Choroid plexus epithelial cell (primary cell): Measurements from ENCODE around the gene CERS4.
"Not testable (repeated sequence)": the region's sequence is repeated elsewhere in the genome, so short reads cannot be mapped to it uniquely, and the experiment has no call there.

Source experiments
- DNase-seq: peaks from one replicate; pipeline ENCODE4 v3.0.0-alpha.2; 2010; ENCODE audit warnings: low read depth
- H3K4me3 ChIP-seq: 2 replicates; pipeline ENCODE4 v1.5.1; 2011; ENCODE audit warnings: low read depth, mild to moderate bottlenecking, control low read depth, low read length, moderate library complexity
- TF ChIP-seq, protein P1 (sequence below): conservative IDR thresholded peaks from 2 replicates; pipeline ENCODE4 v1.5.1; 2011; ENCODE audit warnings: low read depth, mild to moderate bottlenecking, control low read depth, inconsistent platforms, low read length, moderate library complexity

Gene CERS4

DNA sequence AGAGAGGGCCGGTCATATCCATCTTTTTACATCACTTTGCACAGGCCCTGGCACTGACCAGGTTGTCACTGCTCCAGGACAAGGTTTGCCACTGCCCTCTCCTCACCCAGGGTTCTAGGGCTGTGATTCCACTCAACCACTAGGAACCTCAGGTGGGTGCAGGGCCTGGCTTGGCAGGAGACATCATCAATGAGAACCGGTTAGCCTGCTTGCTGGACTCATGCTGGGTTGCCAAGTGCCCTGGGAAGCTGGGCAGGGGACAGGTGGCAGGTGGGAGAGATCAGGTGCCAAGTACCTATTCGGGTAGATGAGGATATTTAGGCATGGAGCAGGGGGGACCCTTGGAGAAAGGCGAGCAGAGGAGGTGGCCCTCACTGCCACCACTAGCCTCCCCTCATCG, 4.2 kb upstream of the CERS4 start:
- H3K4me3 ChIP-seq = no peak overlapping the region
- DNase-seq = no peak
- TF ChIP-seq, protein P1, sequence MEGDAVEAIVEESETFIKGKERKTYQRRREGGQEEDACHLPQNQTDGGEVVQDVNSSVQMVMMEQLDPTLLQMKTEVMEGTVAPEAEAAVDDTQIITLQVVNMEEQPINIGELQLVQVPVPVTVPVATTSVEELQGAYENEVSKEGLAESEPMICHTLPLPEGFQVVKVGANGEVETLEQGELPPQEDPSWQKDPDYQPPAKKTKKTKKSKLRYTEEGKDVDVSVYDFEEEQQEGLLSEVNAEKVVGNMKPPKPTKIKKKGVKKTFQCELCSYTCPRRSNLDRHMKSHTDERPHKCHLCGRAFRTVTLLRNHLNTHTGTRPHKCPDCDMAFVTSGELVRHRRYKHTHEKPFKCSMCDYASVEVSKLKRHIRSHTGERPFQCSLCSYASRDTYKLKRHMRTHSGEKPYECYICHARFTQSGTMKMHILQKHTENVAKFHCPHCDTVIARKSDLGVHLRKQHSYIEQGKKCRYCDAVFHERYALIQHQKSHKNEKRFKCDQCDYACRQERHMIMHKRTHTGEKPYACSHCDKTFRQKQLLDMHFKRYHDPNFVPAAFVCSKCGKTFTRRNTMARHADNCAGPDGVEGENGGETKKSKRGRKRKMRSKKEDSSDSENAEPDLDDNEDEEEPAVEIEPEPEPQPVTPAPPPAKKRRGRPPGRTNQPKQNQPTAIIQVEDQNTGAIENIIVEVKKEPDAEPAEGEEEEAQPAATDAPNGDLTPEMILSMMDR = no peak

DNA sequence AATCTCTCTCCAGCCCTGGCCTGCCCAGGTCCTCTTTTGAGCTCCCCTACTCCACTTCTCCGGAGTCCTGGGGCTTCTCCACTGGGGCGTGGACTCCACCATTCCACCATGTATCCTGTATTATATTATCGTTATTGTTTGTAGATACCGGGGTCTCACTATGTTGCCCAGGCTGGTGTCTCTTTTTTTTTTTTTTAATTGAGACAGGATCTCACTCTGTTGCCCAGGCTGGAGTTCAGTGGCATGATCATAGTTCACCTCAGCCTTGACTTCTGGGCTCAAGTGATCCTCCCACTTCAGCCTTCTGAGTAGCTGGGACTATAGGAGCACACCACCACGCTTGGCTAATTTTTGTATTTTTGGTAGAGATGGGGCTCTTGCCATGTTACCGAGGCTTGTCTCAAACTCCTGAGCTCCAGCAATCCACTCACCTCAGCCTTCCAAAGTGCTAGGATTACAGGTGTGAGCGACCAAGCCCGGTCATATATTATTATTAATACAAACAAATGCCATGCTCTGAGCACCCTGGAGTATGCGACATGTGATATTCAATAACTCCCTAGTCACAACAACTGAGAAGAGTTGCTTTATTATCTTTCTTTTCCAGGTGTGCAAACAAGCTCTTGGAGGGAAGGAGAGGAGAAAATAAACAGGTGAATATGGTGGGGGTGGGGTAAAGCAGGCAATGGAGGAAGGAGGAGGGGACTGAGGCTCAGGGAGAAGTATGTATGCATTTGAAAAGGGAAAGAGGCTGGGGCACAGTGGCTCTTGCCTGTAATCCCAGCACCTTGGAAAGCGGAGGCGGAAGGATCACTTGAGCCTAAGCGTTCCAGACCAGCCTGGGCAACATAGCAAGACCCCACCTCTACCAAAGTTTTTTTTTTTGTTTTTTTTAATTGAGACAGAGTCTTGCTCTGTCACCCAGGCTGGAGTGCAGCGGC, 2.8 kb upstream of the CERS4 start:
- H3K4me3 ChIP-seq = no peak overlapping the region
- no peak for DNase-seq
- TF ChIP-seq, protein P1 = no peak

DNA sequence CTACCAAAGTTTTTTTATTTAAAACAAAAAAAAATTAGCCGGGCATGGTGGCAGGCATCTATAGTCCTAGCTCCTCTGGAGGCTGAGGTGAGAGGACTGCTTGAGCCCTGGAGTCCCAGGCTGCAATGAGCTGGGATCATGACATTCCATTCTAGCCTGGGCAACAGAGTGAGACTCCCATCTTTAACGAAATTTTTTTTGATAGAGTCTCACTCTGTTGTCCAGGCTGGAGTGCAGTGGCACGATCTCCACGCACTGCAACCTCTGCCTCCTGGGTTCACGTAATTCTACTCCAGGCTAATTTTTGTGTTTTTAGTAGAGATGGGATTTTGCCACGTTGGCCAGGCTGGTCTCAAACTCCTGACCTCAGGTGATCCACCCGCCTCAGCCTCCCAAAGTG, 1.8 kb upstream of the CERS4 start:
- not testable (repeated sequence) for DNase-seq, H3K4me3 ChIP-seq

DNA sequence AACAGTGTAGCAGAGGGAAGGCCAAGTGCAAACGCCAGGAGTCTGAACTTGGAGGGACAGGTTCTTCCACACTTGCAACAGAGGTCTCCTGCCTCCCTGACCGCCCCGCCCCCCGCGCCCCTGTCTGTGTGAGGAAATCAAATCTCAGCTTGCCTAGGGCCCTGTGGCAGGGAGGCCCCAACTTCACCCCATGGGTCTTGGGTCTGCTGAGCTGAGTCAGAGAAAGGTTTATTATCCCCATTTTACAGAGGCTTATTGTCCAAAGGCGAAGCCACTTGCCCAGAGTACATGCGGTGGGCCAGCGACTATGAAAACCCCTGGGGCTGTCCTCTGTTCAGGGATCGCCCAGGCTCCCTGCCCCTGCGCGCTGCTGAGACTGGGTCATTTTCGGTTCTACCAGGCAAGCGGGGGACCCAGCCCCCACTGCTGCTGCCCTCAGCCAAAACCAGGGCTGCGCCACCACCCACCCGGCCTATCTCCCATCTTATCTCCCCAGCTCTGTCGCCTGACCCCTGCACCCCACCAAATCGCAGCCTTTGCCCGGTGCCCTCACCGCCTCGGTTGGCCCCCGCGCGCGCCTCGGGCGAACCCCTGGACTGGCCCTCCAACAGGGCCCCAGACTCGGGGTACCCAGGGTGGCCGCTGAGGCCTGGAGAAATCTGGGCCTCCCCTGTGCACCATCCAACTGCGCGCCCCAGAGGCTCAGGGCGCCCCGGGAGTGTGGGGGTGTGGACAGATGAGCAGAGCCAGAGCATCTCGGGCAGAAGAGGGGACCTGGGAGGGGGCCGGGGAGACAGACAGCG, 850 bp upstream of the CERS4 start:
- TF ChIP-seq, protein P1 = no peak
- peak; percentile 5 for DNase-seq
- peak overlapping the region; percentile 59 for H3K4me3 ChIP-seq

DNA sequence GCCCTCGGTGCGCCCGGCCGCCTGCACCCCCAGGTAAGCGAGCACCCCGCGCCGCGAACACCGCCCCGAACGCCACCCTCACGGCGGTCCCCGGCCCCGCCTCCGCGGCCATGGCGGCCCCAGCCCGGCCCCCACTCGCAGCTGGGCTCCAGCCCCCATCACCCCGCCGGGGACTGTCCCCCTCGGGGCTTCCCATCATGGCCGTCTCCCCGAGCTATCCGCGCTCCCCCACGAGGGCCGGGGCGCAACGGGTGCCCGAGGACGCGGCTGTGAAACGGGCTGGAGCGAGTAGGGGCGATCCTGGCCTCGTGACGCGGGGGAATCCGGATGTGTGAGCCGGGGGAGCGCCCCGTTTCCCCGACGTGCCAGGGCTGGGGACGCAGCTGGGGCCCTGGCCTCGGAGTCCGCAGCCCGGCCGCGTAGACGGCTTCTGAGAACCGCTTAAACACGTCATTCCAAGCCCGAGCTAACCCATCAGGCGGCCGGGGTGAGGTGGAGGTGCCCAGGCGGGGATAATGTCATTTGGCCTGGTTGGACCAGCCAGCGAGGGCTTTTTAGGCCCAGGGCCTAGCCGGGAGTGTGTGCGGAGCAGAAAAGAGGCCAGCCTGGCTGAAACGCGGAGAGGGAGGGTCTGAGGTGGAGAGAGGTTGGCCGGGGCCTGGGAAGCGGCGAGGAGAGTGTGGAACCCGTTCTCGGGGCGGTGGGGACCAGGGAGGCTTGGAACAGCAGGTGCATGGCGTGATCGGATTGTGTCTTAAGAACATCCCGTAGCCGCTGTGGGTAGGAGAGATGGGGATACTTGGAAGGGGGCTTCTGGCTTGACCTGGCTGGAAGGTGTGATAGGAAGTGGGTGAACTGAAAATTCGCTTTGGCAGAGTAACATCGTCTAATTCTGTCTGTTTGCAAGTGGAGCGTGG, 550 bp downstream of the CERS4 start:
- TF ChIP-seq, protein P1 = no peak
- peak overlapping the region; percentile 59 for H3K4me3 ChIP-seq
- DNase-seq = peak; percentile 26

DNA sequence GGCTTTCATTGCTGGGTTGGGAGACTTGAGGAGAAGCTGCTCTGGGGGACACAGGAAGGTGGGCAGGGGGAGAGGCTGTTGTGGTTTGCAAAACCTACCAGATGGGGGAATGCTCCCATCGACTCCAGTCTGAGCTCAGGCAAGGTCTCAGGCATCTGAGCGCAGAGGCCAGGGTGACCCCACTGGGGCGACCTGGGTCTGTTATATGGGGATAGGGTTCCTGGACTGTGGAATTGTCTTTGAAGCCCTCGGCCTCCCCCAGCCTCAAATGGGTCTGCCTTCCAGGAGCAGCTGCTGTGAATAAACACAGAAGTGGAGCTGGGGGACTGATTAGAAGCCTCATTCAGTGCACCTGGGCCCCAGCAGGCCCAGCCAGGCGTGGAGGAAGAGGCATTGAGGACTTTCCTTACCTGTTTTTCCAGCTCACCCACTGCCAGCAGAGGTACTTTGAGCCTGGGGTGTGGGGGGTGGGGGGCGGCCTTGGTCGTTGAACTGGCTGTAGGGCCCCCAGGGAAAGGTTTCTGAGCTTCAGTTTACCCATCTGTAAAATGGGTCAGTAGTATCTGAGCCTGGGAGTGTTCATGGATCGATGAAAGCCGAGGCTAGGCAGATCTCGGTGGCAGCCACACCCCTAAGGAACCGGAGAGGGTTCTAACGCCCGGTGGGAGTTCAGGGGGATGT, 1.4 kb downstream of the CERS4 start:
- H3K4me3 ChIP-seq = no peak overlapping the region
- TF ChIP-seq, protein P1 = no peak
- DNase-seq = no peak
